COLO668 (cell line): ENCODE data around the gene XKR3.
"Not testable (repeated sequence)": the region's sequence is repeated elsewhere in the genome, so short reads cannot be mapped to it uniquely, and the experiment has no call there.

Experiments
- DNase-seq: peaks from one replicate; lab custom pipeline; 2025; ENCODE audit not compliant: unreplicated experiment; lab: John Stamatoyannopoulos, UW

The XKR3 gene

GRCh38 chr22:16748160-16748929 lies 76.9 kb downstream of the XKR3 start:
- not testable (repeated sequence) for DNase-seq

- DNase-seq, result not testable (repeated sequence)
Observed at GRCh38 chr22:16747266-16748159, 77.7 kb downstream of the XKR3 start.

- DNase-seq, result not testable (repeated sequence)
Observed at GRCh38 chr22:16734271-16734670, 90.9 kb downstream of the XKR3 start.
